GM12892 (cell line): ENCODE measurements around the gene SEMA3C.

Source experiments
- POLR2AphosphoS5 ChIP-seq: IDR thresholded peaks from 2 replicates; pipeline ENCODE4 v1.6.1; 2011; ENCODE audit warnings: low read depth, low read length, control low read depth
- TAF1 ChIP-seq: IDR thresholded peaks from 2 replicates; pipeline ENCODE4 v1.6.1; 2011; ENCODE audit warnings: low read depth, mild to moderate bottlenecking, control low read depth, low read length, borderline replicate concordance

DNA sequence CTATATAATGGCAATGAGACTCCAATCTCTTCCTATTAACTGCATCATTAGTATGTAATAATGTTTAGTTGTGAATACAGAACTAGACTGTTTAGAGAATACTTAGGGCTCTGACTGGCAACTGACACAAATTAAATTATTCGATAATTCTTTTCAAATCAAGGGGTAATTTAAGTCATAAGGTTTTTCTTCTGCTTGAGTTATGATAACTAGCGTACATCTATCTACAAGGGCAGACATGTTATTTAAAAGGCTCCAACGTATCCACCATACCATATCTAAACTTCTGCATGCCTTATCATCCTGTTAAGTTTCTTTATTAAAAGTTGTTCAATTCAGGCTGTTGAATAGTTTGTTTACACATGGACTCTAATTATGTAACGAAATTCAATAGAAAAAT is 11.2 kb downstream of the SEMA3C start:
- TF ChIP-seq POLR2AphosphoS5 (no peak), TAF1 (no peak)
